NOMO-1 treated with dmso at 0.1 percent for 144 hours (cell line): Measurements from ENCODE around the gene ACSS1.

Experiments used
- DNase-seq: peaks from one replicate; lab custom pipeline; 2025; ENCODE audit not compliant: unreplicated experiment; lab: John Stamatoyannopoulos, UW

Gene ACSS1

GRCh38 chr20:24960302-24960801 is 97.6 kb downstream of the ACSS1 start:
- no peak for DNase-seq

GRCh38 chr20:24959591-24960301 is 98.2 kb downstream of the ACSS1 start:
- DNase-seq = no peak

- no peak for DNase-seq
These were observed 99.2 kb downstream of the ACSS1 start for GRCh38 chr20:24958506-24959385.

- no peak for DNase-seq
These were observed 100.5 kb downstream of the ACSS1 start for GRCh38 chr20:24957326-24958016.
